ENCODE measurements around the gene NOTCH4. TPM values are rescaled to one million over a fixed set of nuclear protein-coding genes. Genes with fewer than 3 reads are reported as not detected.

Gene NOTCH4
- total and polyA plus RNA-seq, 2 of the 4 experiments (the other 2 are of a cell fraction) = 0.96 to 1.3 TPM

GRCh38 chr6:32154514-32155161, 69.2 kb downstream of the NOTCH4 start:
- POLR2A ChIA-PET (ENCODE audit: unreplicated experiment) = no interaction called here

More at GRCh38 chr6:32154514-32155161, 69.2 kb downstream of the NOTCH4 start:
- Histone ChIP-seq H2AK9ac (replicated peaks; ENCODE audit: low read depth, low read length, poor library complexity) (peak overlapping the region; percentile 98), H3K56ac (ENCODE audit: extremely low read depth, insufficient read depth, low read length) (0 out of 2 replicates have a peak overlapping the region, but pooled peaks have one; percentile 78), H3K4ac (ENCODE audit: low read depth, low read length) (peak overlapping the region; percentile 84), H2BK5ac (ENCODE audit: low read depth, low read length, poor library complexity, severe bottlenecking) (peak overlapping the region; percentile 82), H2BK15ac (ENCODE audit: low read depth, low read length) (0 out of 3 replicates have a peak overlapping the region, but pooled peaks have one; percentile 16), H3K4me1 (ENCODE audit: control insufficient read depth, insufficient read depth, low read length) (peaks cover 23% of the 10 kb centered on the region), H3K79me1 (ENCODE audit: low read depth in 1 of 2, low read length in 2 of 2) (peaks cover 6 to 34% of the 10 kb centered on the region in 2 experiments), H3K18ac (ENCODE audit: low read depth, low read length) (no peak overlapping the region; the same call in 1 of the 2 replicates), H2BK20ac (ENCODE audit: low read depth, low read length) (no peak overlapping the region; the same call in 1 of the 2 replicates), H3K9me1 (ENCODE audit: insufficient read depth, low read length) (0 out of 2 replicates have a peak, but pooled peaks cover 4% of the 10 kb centered on the region), H4K8ac (ENCODE audit: low read depth in 2 of 2, low read length in 2 of 2) (peak overlapping the region; percentile 75 to 96), H3K36me3 (ENCODE audit: control insufficient read depth, insufficient read depth, low read length) (peaks cover 11% of the 10 kb centered on the region), H3K27me3 (ENCODE audit: control insufficient read depth, insufficient read depth, low read length) (no peaks in the 10 kb centered on the region), H4K91ac (ENCODE audit: insufficient read depth, low read depth, low read length) (peak overlapping the region; percentile 86; the same call in 1 of the 2 replicates), H2BK120ac (ENCODE audit: low read depth, low read length) (peak overlapping the region; percentile 78), H4K20me1 (ENCODE audit: insufficient read depth, low read length) (no peaks in the 10 kb centered on the region), H3K4me2 (ENCODE audit: low read depth, low read length) (peak overlapping the region; percentile 79), H3K9ac (ENCODE audit: low read depth, low read length) (peak overlapping the region; percentile 70), H3K9me3 (ENCODE audit: control insufficient read depth, insufficient read depth, low read length) (no peaks in the 10 kb centered on the region), H3K14ac (replicated peaks; ENCODE audit: low read depth, low read length) (peak overlapping the region; percentile 87), H3K4me3 (ENCODE audit: insufficient read depth, low read depth, low read length) (peak overlapping the region; percentile 67), H2AK5ac (ENCODE audit: low read depth, low read length) (peak overlapping the region; percentile 57; the same call in 1 of the 2 replicates), H3K27ac (ENCODE audit: insufficient read depth, low read length) (peak overlapping the region; percentile 84), H3K23ac (ENCODE audit: low read depth, low read length) (peak overlapping the region; percentile 75), H4K5ac (ENCODE audit: low read depth, low read length) (peak overlapping the region; percentile 51; the same call in 1 of the 2 replicates), H2AFZ (replicated peaks; ENCODE audit: low read length, poor library complexity) (peak overlapping the region; percentile 96)
- CTCF ChIA-PET = interaction anchor here (1.0 to 1.1 kb wide), 2 partner anchors 40 to 45 kb away, joined by 3 read pairs; partner anchors contain the start of gene TNXB
- BruUV-seq (replicated peaks) = no TSS peak
- DNase-seq (peak; percentile 71), ATAC-seq (ENCODE audit: low read depth) (peak; percentile 50)
- in situ Hi-C loops (cut with MboI; ENCODE audit: low sequenced_read_pairs) = loop anchor here (5.0 kb wide), 1 partner anchor 37 kb away; no protein-coding TSS in a partner anchor
- dilution Hi-C loops (cut with HindIII; ENCODE audit: low sequenced_read_pairs, unreplicated experiment) = no loop called here
- intact Hi-C loops (cut with micrococcal nuclease) = loop anchor here (1.0 to 10.0 kb wide), 6 partner anchors 35 to 252 kb away; partner anchors contain the start of genes SKIC2 and ZBTB12
- WGBS, 2 experiments (ENCODE audit: extremely low coverage in 2 of 2, insufficient read length in 1 of 2) = 2% methylated on average over 19 of the region's 34 CpGs; no CpG with 5 or more reads in 1 of the 2 experiments
- TF ChIP-seq, protein P1, sequence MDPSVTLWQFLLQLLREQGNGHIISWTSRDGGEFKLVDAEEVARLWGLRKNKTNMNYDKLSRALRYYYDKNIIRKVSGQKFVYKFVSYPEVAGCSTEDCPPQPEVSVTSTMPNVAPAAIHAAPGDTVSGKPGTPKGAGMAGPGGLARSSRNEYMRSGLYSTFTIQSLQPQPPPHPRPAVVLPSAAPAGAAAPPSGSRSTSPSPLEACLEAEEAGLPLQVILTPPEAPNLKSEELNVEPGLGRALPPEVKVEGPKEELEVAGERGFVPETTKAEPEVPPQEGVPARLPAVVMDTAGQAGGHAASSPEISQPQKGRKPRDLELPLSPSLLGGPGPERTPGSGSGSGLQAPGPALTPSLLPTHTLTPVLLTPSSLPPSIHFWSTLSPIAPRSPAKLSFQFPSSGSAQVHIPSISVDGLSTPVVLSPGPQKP (IDR thresholded peaks at IDR 0.05; ENCODE audit: borderline replicate concordance, low read depth, low read length) = no peak
- TF ChIP-seq POLR2A (IDR thresholded peaks at IDR 0.05; ENCODE audit: low read depth, low read length) (no peak), FOS (IDR thresholded peaks at IDR 0.05; ENCODE audit: low read depth, low read length) (no peak), NFE2L2 (IDR thresholded peaks at IDR 0.05; ENCODE audit: low read depth, low read length) (no peak), SMC3 (IDR thresholded peaks at IDR 0.05; ENCODE audit: low read depth, low read length) (peak; percentile 60), RAD21 (IDR thresholded peaks at IDR 0.05; ENCODE audit: low read length) (peak; percentile 72), MXI1 (IDR thresholded peaks at IDR 0.05; ENCODE audit: borderline replicate concordance, low read depth, low read length) (peak; percentile 63; the same call in 1 of the 2 replicates), BHLHE40 (IDR thresholded peaks at IDR 0.05; ENCODE audit: low read depth, low read length) (no peak), USF2 (IDR thresholded peaks at IDR 0.05; ENCODE audit: low read depth, low read length) (no peak)
- TF ChIP-seq, protein P2, sequence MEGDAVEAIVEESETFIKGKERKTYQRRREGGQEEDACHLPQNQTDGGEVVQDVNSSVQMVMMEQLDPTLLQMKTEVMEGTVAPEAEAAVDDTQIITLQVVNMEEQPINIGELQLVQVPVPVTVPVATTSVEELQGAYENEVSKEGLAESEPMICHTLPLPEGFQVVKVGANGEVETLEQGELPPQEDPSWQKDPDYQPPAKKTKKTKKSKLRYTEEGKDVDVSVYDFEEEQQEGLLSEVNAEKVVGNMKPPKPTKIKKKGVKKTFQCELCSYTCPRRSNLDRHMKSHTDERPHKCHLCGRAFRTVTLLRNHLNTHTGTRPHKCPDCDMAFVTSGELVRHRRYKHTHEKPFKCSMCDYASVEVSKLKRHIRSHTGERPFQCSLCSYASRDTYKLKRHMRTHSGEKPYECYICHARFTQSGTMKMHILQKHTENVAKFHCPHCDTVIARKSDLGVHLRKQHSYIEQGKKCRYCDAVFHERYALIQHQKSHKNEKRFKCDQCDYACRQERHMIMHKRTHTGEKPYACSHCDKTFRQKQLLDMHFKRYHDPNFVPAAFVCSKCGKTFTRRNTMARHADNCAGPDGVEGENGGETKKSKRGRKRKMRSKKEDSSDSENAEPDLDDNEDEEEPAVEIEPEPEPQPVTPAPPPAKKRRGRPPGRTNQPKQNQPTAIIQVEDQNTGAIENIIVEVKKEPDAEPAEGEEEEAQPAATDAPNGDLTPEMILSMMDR (conservative IDR thresholded peaks at IDR 0.05; ENCODE audit: low read depth, low read length) = peak; percentile 56
